GM19099 (cell line): ENCODE results near the gene CCDC24.

ENCODE experiments used
- POLR2A ChIP-seq: IDR thresholded peaks from 3 replicates; pipeline ENCODE4 v1.6.1; 2011; ENCODE audit warnings: low read depth; ENCODE audit not compliant: insufficient read length; ENCODE audit errors: extremely low read depth

Gene CCDC24

DNA sequence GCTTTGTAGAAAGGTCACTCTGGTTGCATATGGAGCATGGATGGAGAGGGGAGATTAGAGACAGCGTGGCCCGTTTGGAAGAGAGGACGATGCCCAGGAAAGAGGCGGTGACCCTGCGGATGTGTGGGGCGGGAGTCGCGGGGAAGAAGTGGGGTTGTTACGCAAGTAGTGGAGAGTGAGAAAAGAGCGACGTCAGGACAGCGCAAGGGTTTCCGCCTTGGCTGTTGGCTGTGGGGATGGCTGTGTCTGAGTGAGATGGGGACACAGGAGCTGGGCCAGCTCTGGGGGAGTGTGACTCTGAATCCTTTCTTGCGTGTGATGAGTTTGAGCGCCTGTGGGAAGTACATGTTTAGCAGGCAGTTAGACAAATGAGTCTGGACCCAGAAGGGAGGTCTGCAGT, 8.6 kb upstream of the CCDC24 start:
- no peak for TF ChIP-seq POLR2A

DNA sequence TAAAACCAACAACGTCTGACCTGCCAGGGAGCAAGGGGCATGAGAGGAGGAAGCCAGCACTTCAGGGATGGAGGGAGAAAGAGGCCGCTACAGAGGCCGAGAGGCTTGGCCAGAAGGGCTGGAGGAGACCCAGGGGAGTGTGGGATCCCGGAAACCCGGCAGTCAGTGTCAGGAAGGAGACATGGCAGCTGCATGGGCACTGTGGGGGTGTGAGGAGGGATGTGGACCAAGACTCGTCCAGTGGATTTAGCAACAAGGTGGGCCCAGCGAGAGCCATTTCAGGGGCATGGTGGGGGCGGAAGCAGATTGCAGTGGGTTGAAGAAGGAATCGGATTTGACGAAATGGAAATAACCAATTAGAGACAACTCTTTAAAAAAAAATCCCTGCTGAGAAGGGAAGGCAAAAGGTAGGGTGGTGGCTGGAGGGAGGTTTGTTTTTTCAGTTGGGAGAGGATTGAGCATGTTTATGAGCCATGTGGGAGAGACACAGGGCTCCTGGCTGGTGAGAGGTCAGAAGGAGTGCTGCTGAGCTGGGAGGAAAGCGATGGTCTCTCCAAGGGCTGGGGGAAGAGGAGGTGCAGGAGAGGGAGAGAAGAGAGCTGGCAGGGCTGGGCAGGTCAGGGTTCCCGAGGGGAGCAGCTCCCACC, 8.0 kb upstream of the CCDC24 start:
- TF ChIP-seq POLR2A = no peak

DNA sequence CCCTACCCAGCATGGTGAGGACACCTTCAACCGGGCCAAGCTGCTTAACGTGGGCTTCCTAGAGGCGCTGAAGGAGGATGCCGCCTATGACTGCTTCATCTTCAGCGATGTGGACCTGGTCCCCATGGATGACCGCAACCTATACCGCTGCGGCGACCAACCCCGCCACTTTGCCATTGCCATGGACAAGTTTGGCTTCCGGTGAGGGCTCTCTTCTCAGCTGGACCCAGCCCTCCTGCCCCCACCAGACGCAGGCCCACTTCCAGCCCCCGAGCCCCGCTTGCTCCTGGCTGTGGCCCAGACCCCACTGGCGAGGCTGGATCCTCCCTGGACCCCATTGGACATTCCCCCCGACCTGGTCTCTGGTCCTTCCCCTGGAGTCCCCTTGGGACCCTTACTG, 6.5 kb upstream of the CCDC24 start:
- no peak for TF ChIP-seq POLR2A

GRCh38 chr1:43985984-43986595, 5.3 kb upstream of the CCDC24 start:
- TF ChIP-seq POLR2A = no peak

DNA sequence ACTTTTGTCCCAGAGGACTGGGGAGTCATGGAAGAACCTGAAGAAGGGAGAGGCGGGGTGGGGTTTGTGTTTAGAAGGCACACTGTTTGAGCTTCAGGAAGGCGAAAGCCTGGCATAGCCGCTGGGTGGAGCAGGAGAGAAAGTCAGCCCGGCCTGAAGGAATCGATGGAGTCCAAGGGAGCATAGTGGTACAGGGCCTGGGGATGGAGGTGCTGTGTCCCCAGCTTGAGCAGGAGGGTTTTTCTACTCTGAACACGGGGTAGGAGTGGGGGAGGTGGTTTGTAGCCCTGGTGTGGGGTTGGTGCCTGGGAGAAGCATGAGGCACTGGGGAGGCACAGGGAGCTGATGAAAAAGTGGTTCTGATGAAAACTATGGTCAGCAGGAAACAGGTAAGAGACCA, 4.7 kb upstream of the CCDC24 start:
- no peak for TF ChIP-seq POLR2A

- TF ChIP-seq POLR2A = no peak
Measured at GRCh38 chr1:43987159-43987902, 4.1 kb upstream of the CCDC24 start.

- TF ChIP-seq POLR2A = no peak
Measured at GRCh38 chr1:43990271-43991199, 864 bp upstream of the CCDC24 start.

DNA sequence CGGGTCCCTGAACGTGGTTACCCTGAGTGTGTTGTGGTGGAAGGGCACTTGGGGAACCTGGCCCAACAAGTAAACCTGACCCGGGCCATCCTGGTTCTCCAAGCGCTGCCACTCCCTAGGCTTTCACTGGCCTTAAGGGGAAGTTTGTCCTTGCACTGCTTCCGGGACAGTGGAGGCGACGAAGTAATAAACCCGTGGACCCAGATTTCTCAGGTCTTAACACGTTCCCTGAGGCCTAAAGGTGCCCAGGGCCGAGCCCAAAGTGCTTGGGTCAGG, 261 bp upstream of the CCDC24 start:
- TF ChIP-seq POLR2A = peak; percentile 22

GRCh38 chr1:43992232-43992995, 1.0 kb downstream of the CCDC24 start:
- no peak for TF ChIP-seq POLR2A

DNA sequence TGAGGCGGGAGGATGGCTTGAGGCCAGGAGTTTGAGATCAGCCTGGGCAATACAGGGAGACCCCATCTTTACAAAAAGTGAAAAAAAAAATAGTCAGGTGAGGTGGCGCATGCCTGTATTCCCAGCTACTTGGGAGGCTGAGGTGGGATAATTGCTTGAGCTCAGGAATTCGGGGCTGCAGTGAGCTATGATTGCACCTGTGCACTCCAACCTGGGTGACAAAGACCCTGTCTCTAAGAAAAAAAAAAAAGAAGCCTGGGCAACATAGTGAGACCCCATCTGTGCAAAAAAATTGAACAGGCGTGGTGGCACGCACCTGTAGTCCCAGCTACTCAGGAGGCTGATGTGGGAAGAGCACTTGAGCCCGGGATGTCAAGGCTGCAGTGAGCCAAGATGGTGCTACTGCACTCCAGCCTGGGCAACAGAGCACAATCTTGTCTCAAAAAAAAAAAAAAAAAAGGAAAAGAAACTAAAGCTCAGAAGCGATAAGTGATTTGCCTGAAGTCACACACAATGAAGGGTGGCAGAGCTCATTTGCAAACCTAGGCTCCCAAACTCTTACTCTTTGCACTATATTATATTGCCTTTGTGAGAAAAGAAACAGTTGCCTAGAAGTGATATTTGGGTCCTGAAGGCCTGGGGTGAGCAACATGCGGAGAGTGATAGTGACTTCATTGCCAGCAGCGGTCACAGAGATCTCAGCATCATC, 2.0 kb downstream of the CCDC24 start:
- no peak for TF ChIP-seq POLR2A

DNA sequence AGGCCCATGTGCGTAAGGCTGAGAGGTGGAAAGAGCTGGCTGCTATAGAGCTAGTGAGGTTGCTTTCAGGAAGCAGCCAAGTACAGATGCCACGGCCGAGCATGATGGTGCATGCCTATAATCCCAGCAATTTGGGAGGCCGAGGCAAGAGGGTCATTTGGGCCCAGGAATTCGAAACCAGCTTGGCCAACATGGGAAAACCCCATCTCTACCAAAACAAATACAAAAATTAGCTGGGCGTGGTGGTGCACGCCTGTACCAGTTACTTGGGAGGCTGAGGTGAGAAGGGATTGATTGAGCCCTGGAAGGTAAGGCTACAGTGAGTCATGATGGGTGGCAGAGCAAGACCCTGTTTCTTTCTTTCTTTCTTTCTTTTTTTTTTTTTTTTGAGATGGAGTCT, 2.7 kb downstream of the CCDC24 start:
- TF ChIP-seq POLR2A = no peak

GRCh38 chr1:43994794-43995790, 3.7 kb downstream of the CCDC24 start:
- no peak for TF ChIP-seq POLR2A
